ENCODE measurements around the gene DBH. TPM values are rescaled to one million over a fixed set of nuclear protein-coding genes. Genes with fewer than 3 reads are reported as not detected.

The DBH gene
- polyA plus RNA-seq, 4 donors, result 0.13 to 0.30 TPM; not detected in 2

- no peak overlapping the region for H3K27ac ChIP-seq (ENCODE audit: low read depth in 1 of 3, low read length in 2 of 3)
- FAIRE-seq, result no peak
- H3K4me3 ChIP-seq (ENCODE audit: low read depth in 1 of 3, low read length in 3 of 3), result no peak overlapping the region
- peaks cover 0 to 12% (median 0%) of the 10 kb centered on the region in 3 donors for H3K4me1 ChIP-seq (ENCODE audit: control insufficient read depth in 3 of 3, insufficient read depth in 2 of 3, low read depth in 1 of 3, low read length in 2 of 3)
- H3K36me3 ChIP-seq (ENCODE audit: control insufficient read depth in 3 of 3, insufficient read depth in 2 of 3, low read depth in 1 of 3, low read length in 3 of 3), result peaks cover 0 to 3% (median 0%) of the 10 kb centered on the region in 3 donors
- no peak for DNase-seq
- H3K9me3 ChIP-seq (ENCODE audit: control insufficient read depth in 2 of 2, insufficient read depth in 1 of 2, low read depth in 1 of 2, low read length in 1 of 2), result no peaks in the 10 kb centered on the region
- 74 to 88% (median 78%) methylated on average over 24 of the region's 24 CpGs for WGBS, 3 donors
- peaks cover 0 to 2% (median 0%) of the 10 kb centered on the region in 3 donors for H3K27me3 ChIP-seq (ENCODE audit: control insufficient read depth in 3 of 3, insufficient read depth in 3 of 3, low read length in 3 of 3)
Measured at GRCh38 chr9:133686642-133687575, 50.7 kb downstream of the DBH start.

- H3K9me3 ChIP-seq (ENCODE audit: control insufficient read depth in 2 of 2, insufficient read depth in 1 of 2, low read depth in 1 of 2, low read length in 1 of 2), result no peaks in the 10 kb centered on the region
- DNase-seq (no peak), FAIRE-seq (no peak)
- 66 to 86% (median 77%) methylated on average over 32 to 34 of the region's 34 CpGs for WGBS, 3 donors
- H3K36me3 ChIP-seq (ENCODE audit: control insufficient read depth in 3 of 3, insufficient read depth in 2 of 3, low read depth in 1 of 3, low read length in 3 of 3), result peaks cover 0 to 3% (median 0%) of the 10 kb centered on the region in 3 donors
- H3K4me3 ChIP-seq (ENCODE audit: low read depth in 1 of 3, low read length in 3 of 3), result no peak overlapping the region
- peaks cover 0 to 10% (median 0%) of the 10 kb centered on the region in 3 donors for H3K4me1 ChIP-seq (ENCODE audit: control insufficient read depth in 3 of 3, insufficient read depth in 2 of 3, low read depth in 1 of 3, low read length in 2 of 3)
- peaks cover 0 to 2% (median 0%) of the 10 kb centered on the region in 3 donors for H3K27me3 ChIP-seq (ENCODE audit: control insufficient read depth in 3 of 3, insufficient read depth in 3 of 3, low read length in 3 of 3)
- no peak overlapping the region for H3K27ac ChIP-seq (ENCODE audit: low read depth in 1 of 3, low read length in 2 of 3)
Measured at GRCh38 chr9:133687856-133688761, 51.9 kb downstream of the DBH start.

GRCh38 chr9:133689151-133689763 lies 53.1 kb downstream of the DBH start:
- WGBS, 3 donors, result 79 to 85% (median 82%) methylated on average over 9 to 10 of the region's 10 CpGs

GRCh38 chr9:133690081-133690561 lies 54.0 kb downstream of the DBH start:
- no peak overlapping the region for H3K27ac ChIP-seq (ENCODE audit: low read depth in 1 of 3, low read length in 2 of 3)
- H3K4me3 ChIP-seq (ENCODE audit: low read depth in 1 of 3, low read length in 3 of 3), result no peak overlapping the region
- FAIRE-seq, result no peak
- DNase-seq, result no peak
- no peaks in the 10 kb centered on the region for H3K9me3 ChIP-seq (ENCODE audit: control insufficient read depth in 2 of 2, insufficient read depth in 1 of 2, low read depth in 1 of 2, low read length in 1 of 2)
- H3K36me3 ChIP-seq (ENCODE audit: control insufficient read depth in 3 of 3, insufficient read depth in 2 of 3, low read depth in 1 of 3, low read length in 3 of 3), result peaks cover 0 to 14% (median 0%) of the 10 kb centered on the region in 3 donors
- no peaks in the 10 kb centered on the region for H3K4me1 ChIP-seq (ENCODE audit: control insufficient read depth in 3 of 3, insufficient read depth in 2 of 3, low read depth in 1 of 3, low read length in 2 of 3)
- WGBS, 3 donors, result 51 to 78% (median 62%) methylated on average over 11 of the region's 11 CpGs
- peaks cover 0 to 2% (median 0%) of the 10 kb centered on the region in 3 donors for H3K27me3 ChIP-seq (ENCODE audit: control insufficient read depth in 3 of 3, insufficient read depth in 3 of 3, low read length in 3 of 3)

More at GRCh38 chr9:133689151-133689763, 53.1 kb downstream of the DBH start:
- no peaks in the 10 kb centered on the region for H3K4me1 ChIP-seq (ENCODE audit: control insufficient read depth in 3 of 3, insufficient read depth in 2 of 3, low read depth in 1 of 3, low read length in 2 of 3)
- peaks cover 0 to 2% (median 0%) of the 10 kb centered on the region in 3 donors for H3K27me3 ChIP-seq (ENCODE audit: control insufficient read depth in 3 of 3, insufficient read depth in 3 of 3, low read length in 3 of 3)
- DNase-seq, result no peak
- H3K27ac ChIP-seq (ENCODE audit: low read depth in 1 of 3, low read length in 2 of 3), result no peak overlapping the region
- FAIRE-seq, result no peak
- no peak overlapping the region for H3K4me3 ChIP-seq (ENCODE audit: low read depth in 1 of 3, low read length in 3 of 3)
- H3K9me3 ChIP-seq (ENCODE audit: control insufficient read depth in 2 of 2, insufficient read depth in 1 of 2, low read depth in 1 of 2, low read length in 1 of 2), result no peaks in the 10 kb centered on the region
- peaks cover 0 to 13% (median 0%) of the 10 kb centered on the region in 3 donors for H3K36me3 ChIP-seq (ENCODE audit: control insufficient read depth in 3 of 3, insufficient read depth in 2 of 3, low read depth in 1 of 3, low read length in 3 of 3)

- WGBS, 3 donors, result 49 to 78% (median 76%) methylated on average over 3 to 4 of the region's 4 CpGs
- Histone ChIP-seq H3K4me3 (ENCODE audit: low read depth in 1 of 3, low read length in 3 of 3) (no peak overlapping the region), H3K9me3 (ENCODE audit: control insufficient read depth in 2 of 2, insufficient read depth in 1 of 2, low read depth in 1 of 2, low read length in 1 of 2) (no peaks in the 10 kb centered on the region), H3K36me3 (ENCODE audit: control insufficient read depth in 3 of 3, insufficient read depth in 2 of 3, low read depth in 1 of 3, low read length in 3 of 3) (peaks cover 0 to 14% (median 0%) of the 10 kb centered on the region in 3 donors), H3K27ac (ENCODE audit: low read depth in 1 of 3, low read length in 2 of 3) (no peak overlapping the region), H3K27me3 (ENCODE audit: control insufficient read depth in 3 of 3, insufficient read depth in 3 of 3, low read length in 3 of 3) (peaks cover 0 to 2% (median 0%) of the 10 kb centered on the region in 3 donors), H3K4me1 (ENCODE audit: control insufficient read depth in 3 of 3, insufficient read depth in 2 of 3, low read depth in 1 of 3, low read length in 2 of 3) (no peaks in the 10 kb centered on the region)
- FAIRE-seq (no peak), DNase-seq (no peak)
Measured at GRCh38 chr9:133691191-133691590, 55.0 kb downstream of the DBH start.

GRCh38 chr9:133691626-133692363 lies 55.6 kb downstream of the DBH start:
- Histone ChIP-seq H3K27ac (ENCODE audit: low read depth in 1 of 3, low read length in 2 of 3) (no peak overlapping the region), H3K27me3 (ENCODE audit: control insufficient read depth in 3 of 3, insufficient read depth in 3 of 3, low read length in 3 of 3) (peaks cover 0 to 2% (median 0%) of the 10 kb centered on the region in 3 donors), H3K9me3 (ENCODE audit: control insufficient read depth in 2 of 2, insufficient read depth in 1 of 2, low read depth in 1 of 2, low read length in 1 of 2) (no peaks in the 10 kb centered on the region), H3K36me3 (ENCODE audit: control insufficient read depth in 3 of 3, insufficient read depth in 2 of 3, low read depth in 1 of 3, low read length in 3 of 3) (peaks cover 0 to 14% (median 0%) of the 10 kb centered on the region in 3 donors), H3K4me3 (ENCODE audit: low read depth in 1 of 3, low read length in 3 of 3) (no peak overlapping the region), H3K4me1 (ENCODE audit: control insufficient read depth in 3 of 3, insufficient read depth in 2 of 3, low read depth in 1 of 3, low read length in 2 of 3) (no peaks in the 10 kb centered on the region)
- WGBS, 3 donors, result 78 to 86% (median 79%) methylated on average over 19 of the region's 19 CpGs
- no peak for DNase-seq
- FAIRE-seq, result no peak

- H3K27me3 ChIP-seq (ENCODE audit: control insufficient read depth in 3 of 3, insufficient read depth in 3 of 3, low read length in 3 of 3), result peaks cover 0 to 2% (median 0%) of the 10 kb centered on the region in 3 donors
- FAIRE-seq (no peak), DNase-seq (no peak)
- H3K36me3 ChIP-seq (ENCODE audit: control insufficient read depth in 3 of 3, insufficient read depth in 2 of 3, low read depth in 1 of 3, low read length in 3 of 3), result peaks cover 0 to 14% (median 0%) of the 10 kb centered on the region in 3 donors
- no peak overlapping the region for H3K27ac ChIP-seq (ENCODE audit: low read depth in 1 of 3, low read length in 2 of 3)
- WGBS, 3 donors, result 78 to 89% (median 86%) methylated on average over 25 of the region's 25 CpGs
- no peaks in the 10 kb centered on the region for H3K4me1 ChIP-seq (ENCODE audit: control insufficient read depth in 3 of 3, insufficient read depth in 2 of 3, low read depth in 1 of 3, low read length in 2 of 3)
- no peak overlapping the region for H3K4me3 ChIP-seq (ENCODE audit: low read depth in 1 of 3, low read length in 3 of 3)
- no peaks in the 10 kb centered on the region for H3K9me3 ChIP-seq (ENCODE audit: control insufficient read depth in 2 of 2, insufficient read depth in 1 of 2, low read depth in 1 of 2, low read length in 1 of 2)
Measured at GRCh38 chr9:133692364-133692985, 56.3 kb downstream of the DBH start.

Measured in small intestine (tissue), 7 donors.